Progenitor cell of endocrine pancreas (in vitro differentiated cells): ENCODE results near the gene PACS2. TPM values are rescaled to one million over a fixed set of nuclear protein-coding genes. Genes with fewer than 3 reads are reported as not detected.

Source experiments
- DNase-seq: peaks from one replicate; pipeline ENCODE4 v3.0.0; 2021; ENCODE audit warnings: low spot score; ENCODE audit not compliant: unreplicated experiment
- H3K27ac Mint-ChIP-seq: 2 replicates; pipeline ENCODE4 v1.8.0; 2021; ENCODE audit warnings: mild to moderate bottlenecking, moderate library complexity, mixed read lengths
- H3K27me3 Mint-ChIP-seq: 2 replicates; pipeline ENCODE4 v1.8.0; 2021; ENCODE audit warnings: mixed read lengths
- H3K36me3 Mint-ChIP-seq: 2 replicates; pipeline ENCODE4 v1.8.0; 2022; ENCODE audit warnings: mixed read lengths; ENCODE audit not compliant: insufficient read depth
- H3K4me1 Mint-ChIP-seq: 2 replicates; pipeline ENCODE4 v1.8.0; 2021; ENCODE audit warnings: low read depth, mixed read lengths
- H3K4me3 Mint-ChIP-seq: 2 replicates; pipeline ENCODE4 v1.8.0; 2021; ENCODE audit warnings: low read depth, mild to moderate bottlenecking, moderate library complexity, mixed read lengths
- H3K9me3 Mint-ChIP-seq: 2 replicates; pipeline ENCODE4 v1.8.0; 2021; ENCODE audit warnings: low read depth, mixed read lengths
- CTCF ChIP-seq: fragments of 200-600 bp; sonication (generic); IDR thresholded peaks from one replicate; pipeline ENCODE4 v1.5.0; 2021; ENCODE audit warnings: antibody characterized with exemption, mild to moderate bottlenecking; ENCODE audit not compliant: unreplicated experiment
- total RNA-seq: library from RNA; stranded (reverse); gene quantifications from 2 replicates; pipeline ENCODE4 v1.2.1, GENCODE V29; 2021

PACS2 gene
- total RNA-seq, 1 donor from 2014 or later, result 193 TPM

- Mint-ChIP-seq H3K9me3 (no peaks in the 10 kb centered on the region), H3K27me3 (peaks cover 30% of the 10 kb centered on the region), H3K36me3 (peaks cover 3% of the 10 kb centered on the region), H3K27ac (no peak overlapping the region), H3K4me1 (peaks cover 13% of the 10 kb centered on the region), H3K4me3 (peak overlapping the region; percentile 69)
- DNase-seq, result peak; percentile 59
- peak; percentile 73 for TF ChIP-seq CTCF
Observed at GRCh38 chr14:105414456-105415371, 100.2 kb downstream of the PACS2 start.

- peak overlapping the region; percentile 69 for H3K4me3 Mint-ChIP-seq
- H3K4me1 Mint-ChIP-seq, result peaks cover 13% of the 10 kb centered on the region
- H3K9me3 Mint-ChIP-seq, result no peaks in the 10 kb centered on the region
- no peak overlapping the region for H3K27ac Mint-ChIP-seq
- H3K27me3 Mint-ChIP-seq, result peaks cover 20% of the 10 kb centered on the region
- DNase-seq, result no peak
- peaks cover 3% of the 10 kb centered on the region for H3K36me3 Mint-ChIP-seq
- TF ChIP-seq CTCF, result no peak
Observed at GRCh38 chr14:105415481-105416428, 101.2 kb downstream of the PACS2 start.

GRCh38 chr14:105416671-105417070, 102.1 kb downstream of the PACS2 start:
- no peak for DNase-seq
- H3K4me1 Mint-ChIP-seq, result peaks cover 15% of the 10 kb centered on the region
- H3K27ac Mint-ChIP-seq, result no peak overlapping the region
- TF ChIP-seq CTCF, result no peak
- no peaks in the 10 kb centered on the region for H3K9me3 Mint-ChIP-seq
- peak overlapping the region; percentile 36 for H3K4me3 Mint-ChIP-seq
- peaks cover 3% of the 10 kb centered on the region for H3K36me3 Mint-ChIP-seq
- peaks cover 17% of the 10 kb centered on the region for H3K27me3 Mint-ChIP-seq

- peaks cover 3% of the 10 kb centered on the region for H3K36me3 Mint-ChIP-seq
- peak overlapping the region; percentile 49 for H3K4me3 Mint-ChIP-seq
- no peak for DNase-seq
- H3K4me1 Mint-ChIP-seq, result peaks cover 16% of the 10 kb centered on the region
- TF ChIP-seq CTCF, result no peak
- H3K27me3 Mint-ChIP-seq, result peaks cover 17% of the 10 kb centered on the region
- H3K9me3 Mint-ChIP-seq, result no peaks in the 10 kb centered on the region
- H3K27ac Mint-ChIP-seq, result no peak overlapping the region
Observed at GRCh38 chr14:105417690-105418121, 103.2 kb downstream of the PACS2 start.
